Stromal cell of bone marrow (primary cell): ENCODE results near the gene INPP5E.

ENCODE experiments used
- DNase-seq: peaks from one replicate; pipeline ENCODE4 v3.0.0-alpha.2; 2012; ENCODE audit warnings: low read depth

Gene INPP5E, protein sequence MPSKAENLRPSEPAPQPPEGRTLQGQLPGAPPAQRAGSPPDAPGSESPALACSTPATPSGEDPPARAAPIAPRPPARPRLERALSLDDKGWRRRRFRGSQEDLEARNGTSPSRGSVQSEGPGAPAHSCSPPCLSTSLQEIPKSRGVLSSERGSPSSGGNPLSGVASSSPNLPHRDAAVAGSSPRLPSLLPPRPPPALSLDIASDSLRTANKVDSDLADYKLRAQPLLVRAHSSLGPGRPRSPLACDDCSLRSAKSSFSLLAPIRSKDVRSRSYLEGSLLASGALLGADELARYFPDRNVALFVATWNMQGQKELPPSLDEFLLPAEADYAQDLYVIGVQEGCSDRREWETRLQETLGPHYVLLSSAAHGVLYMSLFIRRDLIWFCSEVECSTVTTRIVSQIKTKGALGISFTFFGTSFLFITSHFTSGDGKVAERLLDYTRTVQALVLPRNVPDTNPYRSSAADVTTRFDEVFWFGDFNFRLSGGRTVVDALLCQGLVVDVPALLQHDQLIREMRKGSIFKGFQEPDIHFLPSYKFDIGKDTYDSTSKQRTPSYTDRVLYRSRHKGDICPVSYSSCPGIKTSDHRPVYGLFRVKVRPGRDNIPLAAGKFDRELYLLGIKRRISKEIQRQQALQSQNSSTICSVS

DNA sequence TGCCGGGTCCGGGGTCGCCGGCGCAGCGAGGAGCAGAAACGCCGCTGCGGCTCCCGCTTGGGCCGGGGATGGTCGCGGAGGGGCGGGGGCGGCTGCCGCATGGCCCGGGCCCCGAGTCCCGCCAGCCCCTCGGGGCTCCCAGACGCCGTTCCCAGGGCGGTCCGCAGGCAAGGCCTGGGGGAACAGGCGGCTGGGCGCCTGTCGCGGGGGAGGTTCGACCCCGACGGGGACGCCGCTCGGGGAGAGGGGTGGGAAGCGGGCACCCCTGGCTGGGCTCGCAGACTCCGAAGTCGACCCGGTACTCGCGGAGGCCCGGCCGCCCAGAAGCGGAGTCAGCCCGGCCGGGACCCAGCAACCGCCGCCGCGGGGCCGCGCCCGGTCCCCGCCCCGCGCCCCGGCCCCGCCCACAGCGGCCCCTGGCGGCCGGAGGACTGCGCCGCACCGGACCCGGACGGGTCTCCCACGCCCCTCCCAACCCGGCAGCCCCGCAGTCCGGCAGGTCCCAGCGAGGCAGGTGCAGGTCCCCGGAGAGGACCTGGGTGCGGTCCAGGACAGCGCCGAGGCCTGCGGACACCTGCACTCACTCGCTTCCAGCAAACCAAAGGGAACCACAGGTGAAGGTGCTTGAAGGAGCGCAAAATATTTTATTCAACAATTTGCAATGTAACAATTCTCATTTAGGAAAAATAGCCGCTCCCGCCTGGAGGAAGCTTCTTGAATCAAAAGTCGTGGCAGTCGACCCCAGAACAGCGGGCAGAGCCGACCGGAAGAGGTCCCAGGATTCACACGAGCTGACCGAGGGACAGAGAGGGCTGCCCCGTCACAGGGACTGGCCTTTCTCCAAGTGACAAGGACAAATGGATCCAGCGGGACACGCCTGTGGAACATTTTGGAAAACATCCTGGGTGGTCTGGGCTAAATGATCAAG is at the start of gene INPP5E:
Gene INPP5E (minus strand): TSS at position 365 of the 928 bp plus-strand sequence. CDS start 426 bp downstream, outside the sequence.
- peak; percentile 47 for DNase-seq

DNA sequence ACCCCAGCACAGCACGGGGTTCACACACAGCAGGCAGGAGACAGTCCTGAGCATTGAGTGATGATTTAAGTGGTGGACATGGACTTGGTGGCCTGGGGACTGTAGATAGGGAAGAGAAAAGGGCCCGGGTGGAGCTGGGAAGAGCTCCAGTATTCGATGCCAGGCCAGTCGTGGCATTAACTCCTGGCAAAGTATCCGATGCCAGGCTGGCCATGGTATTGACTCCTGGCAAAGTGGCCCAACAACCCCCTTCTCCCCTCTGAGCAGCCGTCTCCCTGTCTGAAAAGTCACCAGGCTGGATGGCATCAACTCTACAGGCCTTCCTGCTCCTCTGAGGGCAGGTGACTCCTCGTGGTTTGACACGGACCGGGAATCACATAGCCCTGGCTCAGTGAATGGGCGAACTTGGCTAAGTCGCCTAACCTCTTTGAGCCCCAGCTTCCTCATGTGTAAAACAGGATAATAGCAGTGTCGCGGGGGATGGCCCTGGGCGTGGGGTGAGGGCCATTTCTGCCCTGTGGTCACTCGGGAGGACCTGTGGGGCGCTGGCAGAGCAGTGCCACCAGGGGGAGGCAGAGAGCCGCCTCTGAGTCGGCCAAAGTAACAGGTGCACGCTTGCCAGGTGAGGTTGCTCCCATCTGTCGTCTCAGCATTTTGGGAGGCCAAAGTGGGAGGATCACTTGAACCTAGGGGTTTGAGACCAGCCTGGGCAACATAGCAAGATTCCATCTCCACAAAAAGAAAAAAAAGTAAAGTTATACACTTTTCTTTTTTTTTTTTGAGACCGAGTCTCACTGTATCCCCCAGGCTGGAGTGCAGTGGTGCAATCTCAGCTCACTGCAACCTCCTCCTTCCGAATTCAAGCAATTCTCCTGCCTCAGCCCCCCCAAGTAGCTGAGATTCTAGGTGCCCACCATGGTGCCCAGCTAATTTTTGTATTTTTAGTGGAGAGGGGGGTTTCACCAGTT is 48.9 kb upstream of the INPP5E start:
- DNase-seq: no peak

DNA sequence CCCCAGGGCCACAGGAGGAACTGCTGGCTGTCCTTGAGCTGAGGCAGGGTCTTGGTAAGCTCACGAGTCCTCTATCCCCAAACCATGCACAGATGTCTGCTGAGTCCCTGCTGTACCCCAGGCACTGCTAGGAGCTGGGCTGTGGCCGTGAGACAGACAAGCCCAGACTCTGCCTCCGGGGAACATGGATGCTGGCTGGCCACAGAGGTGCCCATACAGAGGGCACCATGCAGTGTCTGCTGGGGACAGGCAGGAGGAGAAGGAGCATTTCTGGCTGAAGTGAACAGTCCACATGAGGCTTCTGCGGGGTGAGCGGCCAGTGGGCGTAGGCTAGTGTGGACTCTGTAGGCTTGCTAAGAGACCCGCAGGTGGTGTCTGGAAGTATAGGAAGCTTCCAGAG is 48.0 kb upstream of the INPP5E start:
- DNase-seq: no peak

DNA sequence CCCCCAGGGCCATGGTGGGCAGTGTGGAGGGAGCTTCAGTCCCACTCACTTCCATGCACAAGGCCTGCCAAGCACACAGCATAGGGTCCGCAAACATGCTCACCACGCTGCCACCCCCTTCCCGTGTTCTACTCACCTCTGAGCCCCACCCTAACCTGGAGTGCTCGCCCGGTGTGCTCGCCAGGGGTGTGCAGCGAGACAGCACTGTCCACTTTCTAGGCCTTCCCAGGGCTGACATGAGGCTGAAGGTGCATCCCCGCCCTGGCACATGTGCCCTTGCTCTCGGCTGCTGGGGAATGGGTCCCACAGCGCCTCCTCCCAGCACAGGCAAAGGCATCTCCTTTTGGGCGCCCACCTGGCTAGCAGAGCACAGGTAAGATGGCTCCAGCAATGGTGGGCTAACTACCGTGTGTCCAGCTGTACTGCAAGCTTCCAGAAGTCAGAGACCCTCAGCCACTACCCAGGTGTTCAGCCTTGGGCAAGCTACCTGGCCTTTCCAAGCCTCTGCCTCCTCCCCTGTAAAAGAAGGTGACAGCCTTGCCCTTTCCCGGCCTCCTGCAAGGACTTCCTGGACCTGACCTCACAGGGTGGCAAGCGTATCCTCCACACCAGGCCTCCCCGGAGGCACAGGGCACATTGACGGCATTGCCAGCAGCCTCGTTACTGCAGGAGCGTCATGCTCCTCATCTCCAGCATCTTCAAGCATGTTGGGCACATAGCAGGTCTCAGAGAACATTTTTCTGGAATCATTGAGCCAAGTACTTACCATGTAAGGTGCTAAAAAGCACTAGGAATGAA is 47.4 kb upstream of the INPP5E start:
- no peak for DNase-seq

DNA sequence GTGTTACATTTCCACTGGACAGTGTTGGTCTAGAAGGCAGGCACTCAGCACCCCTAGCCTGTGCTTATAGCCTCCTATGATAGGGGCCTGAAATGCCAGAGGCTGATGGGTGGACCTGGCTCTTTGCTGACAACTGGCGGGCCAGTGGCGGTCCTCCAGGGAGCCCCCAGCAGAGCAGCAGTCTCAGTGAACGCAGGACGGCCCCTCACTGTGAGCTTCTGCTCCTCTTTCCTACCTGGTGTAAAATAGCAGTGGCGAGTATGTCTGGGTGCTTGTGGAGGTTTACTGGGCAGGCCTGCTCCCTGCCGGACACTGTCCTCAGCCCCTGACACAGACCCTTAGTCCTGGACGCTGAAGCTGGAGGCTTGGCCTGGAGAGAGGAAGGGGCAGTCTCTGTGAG is 46.5 kb upstream of the INPP5E start:
- DNase-seq: no peak

DNA sequence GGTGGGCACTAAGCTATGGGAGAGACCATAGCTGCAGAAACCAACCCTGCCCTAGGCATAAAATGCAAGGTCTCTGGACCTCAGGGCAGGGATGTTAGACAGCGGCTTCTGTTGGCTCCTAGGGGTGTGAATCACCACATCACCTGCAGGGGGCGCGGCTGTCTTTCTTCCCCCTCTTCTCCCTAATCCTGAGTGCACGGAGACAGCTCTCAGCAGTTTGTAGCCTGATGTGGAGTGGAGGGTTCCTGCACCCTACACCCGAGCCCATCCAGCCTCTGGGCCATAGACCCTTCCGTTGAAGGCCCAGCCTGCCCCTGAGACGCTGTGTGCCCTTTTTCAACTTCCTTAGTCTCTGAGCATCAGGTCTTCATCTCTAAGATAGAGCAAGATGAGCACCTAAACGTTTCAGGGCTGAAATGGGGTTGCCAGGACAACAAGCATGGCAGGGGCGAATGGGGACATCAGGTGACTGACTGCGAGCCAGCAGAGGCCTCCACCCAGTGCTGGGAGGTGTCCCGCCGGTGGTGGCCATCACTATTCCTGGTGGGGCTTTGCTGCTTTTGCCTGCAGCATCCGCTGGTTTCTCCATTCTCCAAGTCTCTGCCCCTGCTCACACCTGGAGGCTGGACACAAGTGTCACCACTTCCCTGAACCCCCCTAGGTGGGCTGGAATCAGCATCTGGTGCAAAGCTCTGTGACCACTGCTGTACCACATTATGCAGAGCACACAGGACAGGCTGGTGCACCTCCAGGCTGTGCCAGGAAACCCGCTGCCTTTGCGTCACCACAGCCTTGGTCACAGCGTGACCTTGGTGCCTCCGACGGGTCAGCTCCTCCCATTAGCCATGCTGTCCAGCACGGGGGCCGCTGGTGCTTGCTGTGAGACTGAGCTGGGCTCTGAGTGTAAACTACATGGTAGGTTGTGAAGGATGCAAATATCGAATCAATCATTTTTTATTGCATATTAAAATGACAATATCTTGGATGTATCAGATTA is 45.7 kb upstream of the INPP5E start:
- DNase-seq: peak; percentile 55

DNA sequence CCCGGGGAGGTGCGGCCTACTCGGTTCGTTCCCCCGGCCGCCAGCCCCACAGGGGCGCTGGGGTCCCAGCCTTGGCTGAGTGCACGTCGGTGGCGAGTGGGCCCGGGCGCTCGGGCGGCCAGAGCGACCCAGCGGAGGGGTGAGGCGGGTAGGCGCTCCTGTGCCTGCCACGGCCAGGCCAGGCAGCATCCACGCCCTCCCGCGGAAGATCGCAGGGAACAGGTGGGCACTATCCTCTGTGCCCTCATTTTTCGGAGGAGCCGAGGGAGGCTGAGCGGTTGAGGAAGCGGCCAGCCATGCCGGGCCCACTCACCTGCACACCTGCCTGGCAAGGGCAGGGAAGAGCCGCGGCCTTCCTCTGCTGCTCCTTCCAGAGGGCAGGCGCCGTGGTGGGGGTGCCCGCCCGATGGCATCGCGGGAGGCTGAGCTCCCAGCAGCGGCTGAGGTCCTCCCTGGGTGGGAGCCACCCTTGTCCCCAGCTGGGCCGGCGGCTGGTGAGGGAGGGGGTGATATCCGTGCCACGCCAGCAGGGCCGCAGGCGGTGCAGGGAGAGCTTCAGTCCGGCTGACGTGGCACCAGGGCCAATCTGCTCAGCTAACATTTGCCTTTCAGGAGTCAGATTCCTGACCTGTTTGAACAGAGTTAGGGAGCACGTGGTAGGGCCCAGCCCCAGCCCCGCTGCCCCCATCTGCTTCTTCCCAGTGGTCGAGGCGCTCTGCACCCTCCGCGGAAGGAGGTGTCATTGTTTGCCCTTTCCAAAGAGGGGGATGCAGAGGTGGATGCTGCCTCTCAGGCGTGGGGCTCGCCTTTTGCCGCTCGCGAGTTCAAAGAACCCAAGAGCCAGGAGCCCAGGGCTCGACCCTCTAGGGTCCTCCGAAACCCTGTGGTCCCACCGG is 44.8 kb upstream of the INPP5E start:
- no peak for DNase-seq

DNA sequence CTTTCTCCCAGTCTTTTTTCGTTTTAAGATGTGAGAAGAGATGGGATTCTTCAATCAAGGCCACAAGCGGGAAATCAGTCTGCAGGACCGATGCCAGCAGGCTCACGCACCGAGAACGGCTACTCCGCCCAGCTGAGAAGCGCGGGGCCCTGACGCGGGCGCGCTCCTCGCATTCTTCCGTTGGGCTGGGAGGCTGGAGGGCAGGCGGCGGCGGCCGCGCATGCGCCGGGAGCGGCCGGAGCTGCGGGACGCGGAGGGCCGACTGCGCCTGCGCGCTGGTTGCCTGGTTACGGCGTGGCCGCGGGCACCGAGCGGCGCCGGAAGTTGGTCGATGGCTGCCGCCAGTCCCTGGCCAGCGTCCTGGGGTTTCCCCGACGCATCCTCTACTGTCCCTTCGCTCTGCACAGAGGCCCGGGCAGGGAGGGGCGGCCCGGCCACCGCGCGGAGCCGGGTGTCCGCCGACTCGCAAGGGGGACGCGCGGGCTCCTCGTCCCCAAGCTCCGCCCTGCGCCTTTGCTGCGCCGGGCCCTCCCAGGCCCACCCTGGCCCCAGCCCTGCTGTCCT is 44.0 kb upstream of the INPP5E start:
- peak; percentile 65 for DNase-seq

DNA sequence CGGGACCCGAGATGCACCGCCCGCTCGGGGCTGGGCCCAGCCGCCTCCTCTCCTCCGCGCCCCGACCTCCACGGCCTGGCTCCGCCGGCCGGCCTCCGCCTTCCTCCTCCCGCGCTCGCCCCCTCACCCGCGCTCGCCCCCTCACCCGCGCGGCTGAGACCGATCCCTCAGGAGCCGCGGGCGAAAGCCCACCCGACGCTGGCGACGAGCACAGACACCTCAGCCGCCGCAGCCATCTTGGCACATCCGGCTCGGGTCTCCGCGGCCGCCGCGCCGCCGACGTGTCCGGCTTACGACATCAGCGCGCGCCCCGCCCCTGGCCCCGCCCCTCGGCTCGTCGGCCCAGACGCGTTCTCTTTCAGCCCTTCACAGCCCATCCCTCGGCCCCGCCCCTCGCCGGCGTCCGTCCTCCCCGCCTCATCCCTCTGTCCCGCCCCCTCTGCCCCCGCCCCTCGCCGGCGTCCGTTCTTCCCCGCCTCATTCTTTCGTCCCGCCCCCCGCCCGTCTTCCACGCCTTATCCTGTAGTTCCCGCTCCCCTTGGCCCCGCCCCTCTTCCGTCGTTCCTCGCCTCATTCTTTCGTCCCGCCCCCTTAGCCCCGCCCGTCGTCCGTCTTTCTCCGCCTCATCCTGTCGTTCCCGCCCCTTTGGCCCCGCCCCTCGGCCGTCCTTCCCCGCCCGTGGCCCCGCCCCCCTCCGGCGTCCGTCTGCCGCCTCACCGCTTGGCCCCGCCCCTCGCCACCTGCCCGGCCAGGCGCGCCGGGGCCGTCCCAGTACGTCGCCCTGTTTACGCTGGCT is 43.3 kb upstream of the INPP5E start, which contains the start of gene SEC16A:
Gene SEC16A (minus strand): TSS at position 248 of the 796 bp plus-strand sequence. CDS start 5,425 bp downstream, outside the sequence.
- DNase-seq: peak; percentile 94

DNA sequence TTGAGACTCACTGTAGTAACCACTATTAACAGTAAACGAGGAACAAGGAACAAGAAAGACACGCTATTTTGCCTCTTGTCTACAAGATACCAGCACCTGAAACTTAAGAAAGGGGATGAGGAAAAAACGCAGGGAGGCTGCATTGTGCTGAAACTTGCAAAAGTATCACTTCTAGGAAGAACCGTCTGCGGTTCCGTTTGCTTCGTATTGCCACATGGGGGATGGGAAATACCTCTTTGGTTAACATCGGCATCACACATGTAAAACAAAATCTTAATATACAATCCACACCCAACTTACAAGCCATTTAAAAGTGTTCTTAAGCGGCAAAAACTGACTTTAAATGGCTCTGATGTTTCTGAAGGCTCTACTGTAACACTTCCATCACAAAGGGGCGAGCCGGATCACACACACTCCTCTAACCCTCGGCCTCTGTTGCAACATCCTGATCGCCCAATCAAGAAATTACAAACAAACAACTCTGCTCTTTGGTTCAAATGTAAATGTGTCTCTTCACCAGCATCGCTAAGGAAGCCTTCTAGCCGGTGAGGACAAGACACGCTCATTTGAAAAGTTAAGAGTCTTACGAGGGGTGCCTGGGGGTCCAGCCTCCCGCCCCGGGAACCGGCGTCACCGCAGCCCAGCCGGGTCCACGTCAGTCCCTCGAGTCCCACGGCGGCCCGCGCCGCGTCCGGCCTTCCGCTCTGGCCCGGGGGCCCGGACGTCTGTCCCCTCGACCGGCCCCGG is 42.6 kb upstream of the INPP5E start:
- peak; percentile 18 for DNase-seq

DNA sequence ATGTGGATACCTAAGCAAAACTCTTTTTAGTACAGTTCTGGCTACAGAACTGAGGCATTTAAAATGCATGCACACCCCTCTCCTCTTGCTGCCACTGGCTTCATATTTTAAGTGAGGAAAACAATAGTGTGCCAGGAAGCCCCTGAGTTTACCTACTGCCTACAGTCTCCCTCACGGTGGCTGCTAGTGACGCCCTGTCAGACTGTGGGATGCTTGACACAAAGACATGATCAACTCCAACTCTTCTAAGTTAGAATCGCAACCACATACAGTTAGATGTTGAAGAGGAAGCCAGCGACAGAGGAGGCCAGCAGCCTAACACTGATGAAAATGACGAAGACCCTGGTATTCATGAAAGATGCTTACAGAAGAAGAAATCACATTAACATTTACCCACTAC is 41.9 kb upstream of the INPP5E start:
- DNase-seq: no peak

DNA sequence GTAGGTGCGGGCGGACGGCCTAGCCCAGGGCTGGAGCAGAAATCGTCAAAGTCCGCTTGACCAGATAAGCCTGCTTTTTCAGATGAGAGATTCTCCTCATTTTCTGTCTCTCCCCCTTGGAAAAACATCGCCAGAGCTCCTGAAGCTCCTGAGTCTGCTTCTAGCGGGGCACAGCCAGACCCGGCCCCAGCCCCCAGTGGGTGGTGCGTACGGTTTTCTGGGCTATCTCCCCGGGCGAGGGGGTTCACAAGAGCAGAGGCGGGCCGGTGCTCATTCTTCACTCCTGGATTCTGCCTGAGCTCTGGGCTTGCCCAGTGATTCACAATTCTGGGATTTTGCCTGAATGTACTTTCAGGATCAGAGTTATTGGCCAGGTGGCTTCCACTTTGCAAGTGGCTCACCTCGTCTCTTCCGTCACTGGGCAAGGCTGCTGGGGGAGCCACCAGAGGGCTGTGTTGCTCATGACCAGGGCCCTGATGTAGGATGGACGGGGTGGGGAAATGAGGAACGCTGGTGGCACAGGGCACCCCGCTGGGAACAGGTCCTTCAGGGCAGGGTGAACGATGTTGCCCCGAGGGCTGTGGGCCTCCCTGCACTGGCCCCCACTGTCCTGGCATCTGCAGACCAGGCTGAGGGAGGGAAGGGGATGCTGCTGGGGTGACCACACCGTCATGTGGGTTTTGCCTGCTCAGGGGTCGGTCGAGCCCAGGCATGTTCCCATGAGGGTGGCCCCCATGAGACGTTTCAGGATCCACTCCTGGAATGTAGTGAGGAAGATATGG is 36.9 kb upstream of the INPP5E start:
- no peak for DNase-seq

DNA sequence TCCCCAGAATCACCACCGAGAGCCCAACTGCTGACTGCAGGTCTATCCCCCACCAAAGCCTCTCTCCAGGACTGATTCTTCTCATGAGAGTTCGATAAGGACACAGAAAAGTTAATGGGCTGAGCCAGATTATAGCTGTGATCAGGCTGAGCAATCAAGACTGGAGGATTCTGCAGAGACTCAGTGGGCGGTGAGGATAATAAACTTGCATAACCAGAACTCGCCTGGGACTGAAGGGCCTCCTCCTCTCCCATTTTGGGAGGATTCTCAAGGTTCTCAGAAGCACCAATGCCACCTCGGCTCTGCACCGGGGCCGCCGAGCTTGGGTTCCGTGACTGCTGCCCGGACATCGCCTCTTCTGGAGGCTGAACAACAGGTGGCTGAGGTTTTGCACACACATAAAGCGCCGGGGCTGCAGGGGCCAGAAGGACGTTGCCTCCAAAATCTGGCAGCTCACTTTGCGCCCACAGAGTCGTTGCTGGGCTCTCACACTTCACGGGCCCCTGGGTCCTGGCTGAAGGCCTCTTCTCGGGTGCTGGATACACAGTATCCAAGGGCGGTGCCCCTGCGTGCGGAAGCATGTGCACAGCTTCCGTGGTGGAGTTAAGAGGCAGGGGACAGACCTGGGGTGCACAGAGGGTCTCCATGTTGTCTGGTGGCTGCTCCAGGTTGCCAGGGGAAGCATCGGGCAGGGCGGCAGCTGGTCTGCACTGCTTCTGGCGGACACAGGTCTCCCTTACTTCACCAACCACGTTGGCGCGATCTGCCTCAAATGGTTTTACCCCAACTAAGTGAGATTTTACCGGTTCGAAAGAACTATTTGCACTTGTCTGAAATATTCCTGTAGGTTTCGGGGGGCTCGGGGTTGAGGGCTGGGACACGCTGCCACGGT is 35.6 kb upstream of the INPP5E start:
- DNase-seq: no peak

DNA sequence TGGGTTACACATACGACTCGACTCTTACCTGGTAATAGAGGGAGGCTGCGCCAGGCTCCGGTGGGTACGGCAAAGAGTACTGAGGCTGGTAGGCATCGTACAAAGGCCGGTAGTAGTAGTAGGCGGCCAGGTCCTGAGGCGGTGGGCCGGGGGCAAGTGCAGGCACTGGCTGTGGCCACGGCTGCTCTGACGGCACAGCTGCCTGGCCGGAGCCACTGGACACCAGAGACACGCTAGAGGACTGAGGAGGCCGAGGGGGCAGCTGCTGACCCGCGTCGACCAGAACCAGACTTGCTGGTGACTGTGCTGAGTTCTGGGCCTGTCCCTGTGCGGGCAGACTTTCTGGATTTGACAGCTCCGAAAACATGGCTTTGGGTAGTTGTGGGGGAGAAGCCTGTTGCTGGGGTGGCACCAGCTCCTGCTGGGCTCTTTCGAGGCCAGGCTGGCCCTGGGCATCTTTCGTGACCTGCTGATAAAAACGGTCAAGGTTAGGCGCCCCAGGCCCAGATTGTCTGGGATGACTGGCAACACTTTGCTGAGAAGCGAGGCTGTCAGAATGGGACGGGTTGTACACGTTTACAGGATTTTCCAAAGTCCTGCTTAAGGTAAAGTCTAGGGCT is 34.5 kb upstream of the INPP5E start:
- DNase-seq: no peak
